Nephron (organoid): Measurements from ENCODE around the gene ESD.

Experiments
- H3K27ac Mint-ChIP-seq, 3 experiments: 2 replicates each; pipeline ENCODE4 v1.8.0; 2020; ENCODE audit warnings: mixed read lengths in 3 of 3, mild to moderate bottlenecking in 2 of 3, moderate library complexity in 1 of 3
- H3K27me3 Mint-ChIP-seq: 2 replicates; pipeline ENCODE4 v1.8.0; 2021; ENCODE audit warnings: low read depth, mild to moderate bottlenecking, moderate library complexity, mixed read lengths
- H3K36me3 Mint-ChIP-seq: 2 replicates; pipeline ENCODE4 v1.8.0; 2020; ENCODE audit warnings: low read depth, mixed read lengths
- H3K4me1 Mint-ChIP-seq: 2 replicates; pipeline ENCODE4 v1.8.0; 2020; ENCODE audit warnings: mixed read lengths
- H3K4me3 Mint-ChIP-seq, 3 experiments: 2 replicates each; pipeline ENCODE4 v1.8.0; 2020; ENCODE audit warnings: mild to moderate bottlenecking in 3 of 3, mixed read lengths in 3 of 3, moderate library complexity in 2 of 3
- H3K9me3 Mint-ChIP-seq: 2 replicates; pipeline ENCODE4 v1.8.0; 2020; ENCODE audit warnings: mixed read lengths
- TF ChIP-seq, protein P1 (sequence below), 3 experiments: fragments of 200-600 bp; sonication (generic); IDR thresholded peaks; one replicate each; pipeline ENCODE4 v1.5.0; 2021; ENCODE audit warnings: antibody characterized with exemption in 3 of 3; ENCODE audit not compliant: unreplicated experiment in 3 of 3

ESD gene

DNA sequence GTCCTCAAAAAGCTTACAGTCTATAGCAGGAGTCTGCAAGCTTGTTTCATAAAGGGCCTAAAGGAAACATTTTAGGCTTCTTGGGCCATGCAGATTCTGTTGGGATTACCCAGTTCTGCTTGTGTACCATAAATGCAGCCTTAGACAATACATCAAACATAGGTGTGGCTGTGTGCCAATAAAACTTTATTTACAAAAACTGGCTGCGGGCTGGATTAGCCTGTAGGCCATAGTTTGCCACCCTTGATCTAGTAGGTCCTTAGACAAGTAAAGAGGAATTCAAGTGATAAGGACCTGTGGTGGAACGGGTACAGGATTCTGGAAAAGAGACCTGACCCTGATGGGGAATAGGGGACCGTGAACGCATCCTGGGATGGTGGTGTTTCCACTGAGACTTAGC, 51.9 kb downstream of the ESD start:
- no peak overlapping the region for H3K27ac Mint-ChIP-seq
- no peaks in the 10 kb centered on the region for H3K9me3 Mint-ChIP-seq
- no peaks in the 10 kb centered on the region for H3K27me3 Mint-ChIP-seq
- H3K4me1 Mint-ChIP-seq, result peaks cover 6% of the 10 kb centered on the region
- H3K4me3 Mint-ChIP-seq, result no peak overlapping the region
- TF ChIP-seq, protein P1, sequence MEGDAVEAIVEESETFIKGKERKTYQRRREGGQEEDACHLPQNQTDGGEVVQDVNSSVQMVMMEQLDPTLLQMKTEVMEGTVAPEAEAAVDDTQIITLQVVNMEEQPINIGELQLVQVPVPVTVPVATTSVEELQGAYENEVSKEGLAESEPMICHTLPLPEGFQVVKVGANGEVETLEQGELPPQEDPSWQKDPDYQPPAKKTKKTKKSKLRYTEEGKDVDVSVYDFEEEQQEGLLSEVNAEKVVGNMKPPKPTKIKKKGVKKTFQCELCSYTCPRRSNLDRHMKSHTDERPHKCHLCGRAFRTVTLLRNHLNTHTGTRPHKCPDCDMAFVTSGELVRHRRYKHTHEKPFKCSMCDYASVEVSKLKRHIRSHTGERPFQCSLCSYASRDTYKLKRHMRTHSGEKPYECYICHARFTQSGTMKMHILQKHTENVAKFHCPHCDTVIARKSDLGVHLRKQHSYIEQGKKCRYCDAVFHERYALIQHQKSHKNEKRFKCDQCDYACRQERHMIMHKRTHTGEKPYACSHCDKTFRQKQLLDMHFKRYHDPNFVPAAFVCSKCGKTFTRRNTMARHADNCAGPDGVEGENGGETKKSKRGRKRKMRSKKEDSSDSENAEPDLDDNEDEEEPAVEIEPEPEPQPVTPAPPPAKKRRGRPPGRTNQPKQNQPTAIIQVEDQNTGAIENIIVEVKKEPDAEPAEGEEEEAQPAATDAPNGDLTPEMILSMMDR (IDR thresholded peaks at IDR 0.05; ENCODE audit: unreplicated experiment in 3 of 3), result no peak
- peaks cover 72% of the 10 kb centered on the region for H3K36me3 Mint-ChIP-seq

DNA sequence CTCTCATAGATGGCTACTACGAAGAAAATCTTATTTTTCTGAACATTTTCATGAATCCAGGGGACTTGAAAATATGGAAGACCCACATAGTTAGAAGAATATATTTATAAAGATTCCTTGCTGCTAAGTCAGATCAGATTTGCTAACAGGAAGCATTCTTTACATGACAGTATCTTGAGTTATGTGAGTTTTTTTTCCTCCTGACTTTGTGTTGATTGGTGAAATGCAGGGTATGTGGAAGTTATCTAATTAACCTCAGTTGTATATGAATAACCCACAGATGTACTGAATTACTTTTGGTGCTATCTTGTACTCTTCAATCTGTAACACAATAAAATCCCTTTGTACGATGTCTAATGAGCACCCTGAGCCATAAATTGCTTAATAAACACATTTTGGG, 53.8 kb downstream of the ESD start:
- Mint-ChIP-seq H3K27me3 (no peaks in the 10 kb centered on the region), H3K4me3 (no peak overlapping the region), H3K27ac (peak overlapping the region in 1 of 3 experiments; percentile 40)

DNA sequence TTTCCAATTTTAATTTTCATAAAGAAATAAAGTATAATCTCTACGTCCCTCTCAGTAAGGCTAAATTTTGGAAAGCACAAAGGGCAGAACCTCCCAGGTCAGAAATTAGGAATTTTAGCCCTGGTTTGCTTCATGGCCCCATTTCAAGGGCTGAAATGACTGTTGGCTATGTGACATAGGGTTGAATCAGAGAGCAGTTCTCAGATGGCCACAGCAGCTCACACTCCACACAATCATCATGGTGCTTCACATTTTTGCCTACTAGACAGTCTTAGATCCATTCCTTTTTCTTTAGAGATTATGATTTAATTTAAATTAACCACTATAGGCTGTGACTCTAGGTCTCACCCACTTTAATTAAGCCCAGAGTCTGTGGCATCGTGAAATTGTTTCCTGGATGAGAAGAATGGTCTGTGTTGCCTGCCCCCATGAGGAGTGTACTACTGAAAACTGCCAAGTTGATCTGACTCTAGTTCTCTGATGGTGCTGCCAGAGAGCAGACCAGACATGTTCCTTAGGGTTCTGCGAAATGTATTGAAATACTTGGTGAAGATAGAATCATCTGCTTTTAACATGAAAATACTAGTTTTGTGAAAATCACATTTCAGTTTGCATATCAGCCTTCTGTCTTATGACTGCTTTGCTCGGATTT, 57.4 kb downstream of the ESD start:
- Mint-ChIP-seq H3K4me1 (peaks cover 12% of the 10 kb centered on the region), H3K27ac (no peak overlapping the region), H3K9me3 (no peaks in the 10 kb centered on the region), H3K27me3 (no peaks in the 10 kb centered on the region), H3K36me3 (peaks cover 37% of the 10 kb centered on the region), H3K4me3 (no peak overlapping the region)
- TF ChIP-seq, protein P1 (IDR thresholded peaks at IDR 0.05; ENCODE audit: unreplicated experiment in 3 of 3), result no peak

More for the DNA sequence above, 53.8 kb downstream of the ESD start:
- TF ChIP-seq, protein P1 (IDR thresholded peaks at IDR 0.05; ENCODE audit: unreplicated experiment in 3 of 3), result no peak
- no peaks in the 10 kb centered on the region for H3K9me3 Mint-ChIP-seq
- peaks cover 57% of the 10 kb centered on the region for H3K36me3 Mint-ChIP-seq
- no peaks in the 10 kb centered on the region for H3K4me1 Mint-ChIP-seq

DNA sequence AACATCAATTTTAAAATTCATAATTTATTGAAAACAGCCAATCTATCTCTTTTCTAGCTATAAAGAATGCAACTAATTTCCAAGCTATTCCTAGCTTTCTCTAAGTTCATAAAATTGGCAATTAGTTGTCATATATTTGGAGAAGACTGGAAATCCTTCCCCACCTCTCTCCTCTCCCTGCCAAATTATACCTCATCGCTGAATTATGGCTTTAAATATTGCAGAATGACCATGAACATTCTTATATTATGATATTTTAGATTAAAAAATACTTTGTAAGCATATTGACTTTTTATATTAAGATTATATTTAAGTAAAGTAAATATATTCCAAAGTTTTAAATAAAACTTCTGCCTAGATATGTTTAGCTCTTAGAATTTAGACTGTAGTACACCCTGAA, 58.2 kb downstream of the ESD start:
- Mint-ChIP-seq H3K27me3 (no peaks in the 10 kb centered on the region), H3K27ac (no peak overlapping the region), H3K4me1 (peaks cover 12% of the 10 kb centered on the region), H3K4me3 (no peak overlapping the region), H3K9me3 (no peaks in the 10 kb centered on the region), H3K36me3 (peaks cover 32% of the 10 kb centered on the region)
- TF ChIP-seq, protein P1 (IDR thresholded peaks at IDR 0.05; ENCODE audit: unreplicated experiment in 3 of 3), result no peak

DNA sequence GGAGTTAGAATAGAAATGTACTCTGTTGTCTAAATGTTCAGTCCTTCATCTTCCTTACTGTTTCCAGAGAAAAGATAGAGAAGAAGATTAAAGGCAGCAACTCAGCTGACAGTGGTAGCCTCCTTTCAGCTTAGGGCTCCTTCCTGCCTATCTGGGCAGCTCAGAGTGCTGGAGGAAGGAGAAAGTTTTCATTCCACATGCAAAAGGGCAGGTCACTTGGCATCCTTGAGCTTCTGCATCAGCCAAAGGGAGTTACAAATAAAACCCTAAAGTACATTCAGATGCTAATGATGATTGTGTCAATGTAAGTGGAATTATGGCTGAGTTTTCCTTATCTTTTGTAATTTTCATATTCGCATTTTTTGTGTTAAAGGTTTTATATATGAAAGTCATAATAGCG, 58.9 kb downstream of the ESD start:
- peaks cover 12% of the 10 kb centered on the region for H3K4me1 Mint-ChIP-seq
- no peaks in the 10 kb centered on the region for H3K9me3 Mint-ChIP-seq
- TF ChIP-seq, protein P1 (IDR thresholded peaks at IDR 0.05; ENCODE audit: unreplicated experiment in 3 of 3), result no peak
- H3K4me3 Mint-ChIP-seq, result no peak overlapping the region
- no peaks in the 10 kb centered on the region for H3K27me3 Mint-ChIP-seq
- H3K27ac Mint-ChIP-seq, result peak overlapping the region in 2 of 3 experiments; percentile 51 to 77
- H3K36me3 Mint-ChIP-seq, result peaks cover 28% of the 10 kb centered on the region
